Small intestine (tissue), 7 donors: ENCODE measurements around the gene COMMD9. TPM values are rescaled to one million over a fixed set of nuclear protein-coding genes. Genes with fewer than 3 reads are reported as not detected.

ENCODE experiments used
- DNase-seq, 2 donors: peaks; one replicate each; pipeline versions ENCODE4 v3.0.0 to v3.0.0-alpha.2; 2013
- FAIRE-seq: peaks from 2 replicates; lab custom pipeline; 2012; peaks lifted over from hg19 to GRCh38; lab: Jason Lieb, UNC
- H3K27ac ChIP-seq, 3 donors: one replicate each; pipeline ENCODE4 v1.5.1; 2013; ENCODE audit warnings: low read length in 2 of 3, mild to moderate bottlenecking in 2 of 3, control low read depth in 1 of 3, inconsistent platforms in 1 of 3, low read depth in 1 of 3, moderate library complexity in 1 of 3
- H3K27me3 ChIP-seq, 3 donors: one replicate each; pipeline ENCODE4 v1.6.1; 2013; ENCODE audit warnings: low read length in 3 of 3, inconsistent platforms in 1 of 3; ENCODE audit not compliant: control insufficient read depth in 3 of 3, insufficient read depth in 3 of 3
- H3K36me3 ChIP-seq, 3 donors: one replicate each; pipeline ENCODE4 v1.6.1; 2013; ENCODE audit warnings: low read length in 3 of 3, inconsistent platforms in 1 of 3, low read depth in 1 of 3, mild to moderate bottlenecking in 1 of 3, moderate library complexity in 1 of 3; ENCODE audit not compliant: control insufficient read depth in 3 of 3, insufficient read depth in 2 of 3
- H3K4me1 ChIP-seq, 3 donors: one replicate each; pipeline ENCODE4 v1.6.1; 2013; ENCODE audit warnings: low read length in 2 of 3, inconsistent platforms in 1 of 3, low read depth in 1 of 3, mild to moderate bottlenecking in 1 of 3, moderate library complexity in 1 of 3; ENCODE audit not compliant: control insufficient read depth in 3 of 3, insufficient read depth in 2 of 3
- H3K4me3 ChIP-seq, 3 donors: one replicate each; pipeline ENCODE4 v1.5.1; 2013; ENCODE audit warnings: low read length in 3 of 3, control low read depth in 1 of 3, inconsistent platforms in 1 of 3, low read depth in 1 of 3, mild to moderate bottlenecking in 1 of 3, moderate library complexity in 1 of 3
- H3K9me3 ChIP-seq, 2 donors: one replicate each; pipeline ENCODE4 v1.6.1; 2013; ENCODE audit warnings: low read depth in 1 of 2, low read length in 1 of 2; ENCODE audit not compliant: control insufficient read depth in 2 of 2, insufficient read depth in 1 of 2
- WGBS, 3 donors: extraction: QIAGEN DNeasy Blood & Tissue Kit; methylation state at CpG; one replicate each; pipeline ENCODE4 v1.1.7; 2013; 5-methylcytosine and 5-hydroxymethylcytosine counted together
- polyA plus RNA-seq, 4 donors: library from polyadenylated mRNA; stranded (reverse) in 3 of 4; unstranded in 1 of 4; fragments of 200-250 nt in 3 of 4; fragments of 120-200 nt in 1 of 4; gene quantifications; one replicate each; pipeline versions ENCODE4 v1.2.1 to v1.2.3, GENCODE V29; 2013
- donor health status: healthy with polysubstance abuse.
- donor health status: control.
- donor health status: control.
- donor health status: Bipolar disorder and iron deficiency.
- donor health status: healthy.

COMMD9 gene
- polyA plus RNA-seq, 4 donors = 27.0 to 60.4 (median 37.8) TPM

DNA sequence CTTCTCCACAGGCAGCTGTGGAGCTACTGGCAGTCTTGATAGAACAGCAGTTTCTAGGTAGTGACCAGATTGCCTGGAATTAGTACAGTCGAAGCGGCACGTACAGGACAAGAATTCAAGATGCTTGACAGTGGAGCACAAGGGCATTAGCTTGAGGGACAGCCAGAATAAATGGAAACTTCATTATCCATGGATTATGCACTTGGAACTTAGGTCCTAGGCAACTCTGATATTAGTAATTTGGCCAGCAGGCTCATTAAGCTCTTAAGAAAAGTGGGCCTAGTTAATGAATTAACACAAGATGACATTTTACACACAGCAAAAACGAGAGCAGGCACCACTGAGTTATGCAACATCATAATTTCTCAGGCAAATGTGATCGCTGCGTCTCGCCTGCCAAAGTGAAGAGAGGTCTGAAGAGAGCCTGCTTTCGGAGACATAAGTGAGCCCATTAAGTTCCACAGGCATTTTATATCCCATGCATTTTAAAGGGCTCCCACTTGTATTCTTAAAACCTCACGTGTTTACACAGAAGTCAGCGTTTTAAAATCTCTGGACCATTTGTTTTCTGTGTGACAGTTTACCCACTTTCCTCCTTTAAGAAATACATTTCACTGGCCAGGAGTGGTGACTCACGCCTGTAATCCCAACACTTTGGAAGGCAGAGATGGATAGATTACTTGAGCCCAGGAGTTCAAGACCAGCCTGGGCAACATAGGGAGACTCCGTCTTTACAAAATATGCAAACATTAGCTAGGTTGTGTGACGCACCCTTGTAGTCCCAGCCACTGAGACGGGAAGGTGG lies 66.2 kb downstream of the COMMD9 start:
- H3K27me3 ChIP-seq = no peaks in the 10 kb centered on the region
- WGBS, 3 donors = 68 to 85% (median 78%) methylated on average over 14 of the region's 14 CpGs
- FAIRE-seq (no peak), DNase-seq (peak in 1 of 2 donors; percentile 23)
- H3K36me3 ChIP-seq = peaks cover 0 to 6% (median 0%) of the 10 kb centered on the region in 3 donors
- H3K27ac ChIP-seq = peak overlapping the region in 1 of 3 donors; percentile 7
- no peak overlapping the region for H3K4me3 ChIP-seq
- no peaks in the 10 kb centered on the region for H3K9me3 ChIP-seq
- H3K4me1 ChIP-seq = no peaks in the 10 kb centered on the region

Other genes with a start within 250 kb of the COMMD9 start
- 10 to 100 TPM in 2 of 4 donors, 1 to 10 TPM in 2; 5.6 to 62.2 (median 10.4) TPM for gene PRR5L, start 6.9 kb upstream of the COMMD9 start, polyA plus RNA-seq
- gene TRAF6, start 220.8 kb upstream of the COMMD9 start, polyA plus RNA-seq = 10 to 100 TPM in 1 of 4 donors, 1 to 10 TPM in 3; 3.6 to 22.1 (median 4.6) TPM